ENCODE data around the gene PPP1R12B.
"Not testable (repeated sequence)": the region's sequence is repeated elsewhere in the genome, so short reads cannot be mapped to it uniquely, and the experiment has no call there.

PPP1R12B gene

GRCh38 chr1:202493112-202493511 is 144.6 kb downstream of the PPP1R12B start:
- DNase-seq = not testable (repeated sequence)

GRCh38 chr1:202498542-202498941 is 150.0 kb downstream of the PPP1R12B start:
- no peak for DNase-seq

GRCh38 chr1:202499997-202500396 is 151.5 kb downstream of the PPP1R12B start:
- not testable (repeated sequence) for DNase-seq

GRCh38 chr1:202501281-202501680 is 152.8 kb downstream of the PPP1R12B start:
- DNase-seq = no peak

GRCh38 chr1:202505356-202505755 is 156.9 kb downstream of the PPP1R12B start:
- no peak for DNase-seq

- DNase-seq = not testable (repeated sequence)
These were observed 157.5 kb downstream of the PPP1R12B start for GRCh38 chr1:202505880-202506575.

GRCh38 chr1:202508863-202509262 is 160.4 kb downstream of the PPP1R12B start:
- DNase-seq = not testable (repeated sequence)

- DNase-seq = not testable (repeated sequence)
These were observed 165.4 kb downstream of the PPP1R12B start for GRCh38 chr1:202513875-202514274.

GRCh38 chr1:202516434-202516877 is 168.0 kb downstream of the PPP1R12B start:
- DNase-seq = no peak

GRCh38 chr1:202517146-202517545 is 168.6 kb downstream of the PPP1R12B start:
- DNase-seq = not testable (repeated sequence)

- DNase-seq = not testable (repeated sequence)
These were observed 169.7 kb downstream of the PPP1R12B start for GRCh38 chr1:202518180-202518579.

GRCh38 chr1:202518905-202519304 is 170.4 kb downstream of the PPP1R12B start:
- not testable (repeated sequence) for DNase-seq

- not testable (repeated sequence) for DNase-seq
These were observed 171.8 kb downstream of the PPP1R12B start for GRCh38 chr1:202520129-202520856.

GRCh38 chr1:202520857-202521216 is 172.3 kb downstream of the PPP1R12B start:
- DNase-seq = not testable (repeated sequence)

- DNase-seq = not testable (repeated sequence)
These were observed 173.0 kb downstream of the PPP1R12B start for GRCh38 chr1:202521484-202521883.

GRCh38 chr1:202521886-202522285 is 173.4 kb downstream of the PPP1R12B start:
- no peak for DNase-seq

- DNase-seq = not testable (repeated sequence)
These were observed 177.6 kb downstream of the PPP1R12B start for GRCh38 chr1:202526056-202526455.

GRCh38 chr1:202528096-202528722 is 179.7 kb downstream of the PPP1R12B start:
- DNase-seq = not testable (repeated sequence)

- not testable (repeated sequence) for DNase-seq
These were observed 182.2 kb downstream of the PPP1R12B start for GRCh38 chr1:202530686-202531085.

GRCh38 chr1:202531472-202531811 is 182.9 kb downstream of the PPP1R12B start:
- no peak for DNase-seq

- DNase-seq = not testable (repeated sequence)
These were observed 183.5 kb downstream of the PPP1R12B start for GRCh38 chr1:202531812-202532616.

GRCh38 chr1:202539166-202539574 is 190.7 kb downstream of the PPP1R12B start:
- DNase-seq = not testable (repeated sequence)

GRCh38 chr1:202539583-202539982 is 191.1 kb downstream of the PPP1R12B start:
- DNase-seq = not testable (repeated sequence)
